GM12878 (cell line): Measurements from ENCODE around the gene S100A14. TPM values are rescaled to one million over a fixed set of nuclear protein-coding genes. Genes with fewer than 3 reads are reported as not detected.

Source experiments
- ATAC-seq: fragments of 200-7000 bp; cut with Tn5 transposase; 3 replicates; pipeline ENCODE4 v1.9.1; 2020; ENCODE audit warnings: mild to moderate bottlenecking, moderate library complexity
- BruUV-seq: library from RNA; stranded (reverse); fragments of 400-500 nt; replicated peaks from 2 replicates; lab custom pipeline; 2021; lab: Mats Ljungman, UMichigan
- CTCF ChIA-PET: fragments of 300-600 bp; sonication (Branson Sonifier 250); formaldehyde crosslinking; extraction: SDS; loops from one replicate; lab custom pipeline; 2021; ENCODE audit warnings: inconsistent platforms; lab: Yijun Ruan, JAX
- POLR2A ChIA-PET: fragments of 350-600 bp; formaldehyde crosslinking; extraction: SDS; loops from one replicate; lab custom pipeline; 2021; ENCODE audit warnings: inconsistent platforms; lab: Charles Lee
- RAD21 ChIA-PET: fragments of 300-600 bp; sonication (Branson Sonifier 250); formaldehyde crosslinking; loops from one replicate; lab custom pipeline; 2023; ENCODE audit warnings: antibody characterized with exemption; ENCODE audit not compliant: unreplicated experiment; lab: Charles Lee
- SMC1A ChIA-PET: fragments of 300-600 bp; sonication (Branson Sonifier 250); formaldehyde crosslinking; loops from one replicate; lab custom pipeline; 2023; ENCODE audit not compliant: unreplicated experiment, uncharacterized antibody; lab: Charles Lee
- DNase-seq: peaks from one replicate; pipeline ENCODE4 v3.0.0-alpha.2; 2011; ENCODE audit warnings: low read depth, low spot score
- FAIRE-seq: peaks from 3 replicates; lab custom pipeline; 2011; peaks lifted over from hg19 to GRCh38; lab: Jason Lieb, UNC
- H2AFZ ChIP-seq: 2 replicates; pipeline ENCODE4 v1.6.0; 2011; ENCODE audit warnings: low read depth, low read length, control low read depth; ENCODE audit not compliant: control insufficient read depth
- H3K27ac ChIP-seq: 2 replicates; pipeline ENCODE4 v1.5.1; 2011; ENCODE audit warnings: control low read depth; ENCODE audit not compliant: control insufficient read depth, insufficient read depth
- H3K27me3 ChIP-seq, 2 experiments: replicated peaks in 1 of 2; 2 replicates each; pipeline versions ENCODE4 v1.6.0 to v1.6.1; 2011; ENCODE audit warnings: low read length in 1 of 2; ENCODE audit not compliant: control insufficient read depth in 2 of 2, insufficient read depth in 2 of 2
- H3K36me3 ChIP-seq, 2 experiments: 2 replicates each; pipeline ENCODE4 v1.5.1; 2011; ENCODE audit warnings: low read length in 1 of 2; ENCODE audit not compliant: control insufficient read depth in 2 of 2, insufficient read depth in 2 of 2
- H3K4me1 ChIP-seq: 2 replicates; pipeline ENCODE4 v1.6.1; 2011; ENCODE audit warnings: mild to moderate bottlenecking, low read length, moderate library complexity, mixed read lengths; ENCODE audit not compliant: control insufficient read depth, insufficient read depth
- H3K4me2 ChIP-seq: 2 replicates; pipeline ENCODE4 v1.6.0; 2011; ENCODE audit warnings: control low read depth; ENCODE audit not compliant: control insufficient read depth, insufficient read depth
- H3K4me3 ChIP-seq: fragments of 200-600 bp; sonication (generic); 2 replicates; pipeline ENCODE4 v1.5.1; 2016
- H3K79me2 ChIP-seq: 2 replicates; pipeline ENCODE4 v1.6.0; 2011; ENCODE audit warnings: low read length; ENCODE audit not compliant: control insufficient read depth, insufficient read depth
- H3K9ac ChIP-seq: 2 replicates; pipeline ENCODE4 v1.8.0; 2011; ENCODE audit warnings: low read length, control low read depth, mixed read lengths; ENCODE audit not compliant: control insufficient read depth, insufficient read depth
- H3K9me3 ChIP-seq: replicated peaks from 3 replicates; pipeline ENCODE4 v1.5.1; 2011; ENCODE audit warnings: mild to moderate bottlenecking, low read length; ENCODE audit not compliant: control insufficient read depth, insufficient read depth
- H4K20me1 ChIP-seq: 2 replicates; pipeline ENCODE4 v1.6.0; 2011; ENCODE audit not compliant: control insufficient read depth, insufficient read depth
- ATF7 ChIP-seq: fragments of 450-650 bp; IDR thresholded peaks from 2 replicates; pipeline ENCODE4 v1.6.1; 2016; ENCODE audit warnings: low read depth, mild to moderate bottlenecking
- CHD4 ChIP-seq: fragments of 200-600 bp; sonication (generic); IDR thresholded peaks from 2 replicates; pipeline ENCODE4 v1.6.1; 2016; ENCODE audit warnings: mild to moderate bottlenecking
- GABPA ChIP-seq: IDR thresholded peaks from 2 replicates; pipeline ENCODE4 v1.6.1; 2014; ENCODE audit warnings: antibody characterized with exemption, low read depth, mild to moderate bottlenecking, inconsistent platforms
- GATAD2B ChIP-seq: fragments of 450-650 bp; conservative IDR thresholded peaks from 2 replicates; pipeline ENCODE4 v1.6.1; 2017; ENCODE audit warnings: low read depth, mild to moderate bottlenecking, moderate library complexity
- HDAC2 ChIP-seq: fragments of 200-600 bp; sonication (generic); IDR thresholded peaks from 2 replicates; pipeline ENCODE4 v1.6.1; 2017
- HDAC6 ChIP-seq: fragments of 200-600 bp; sonication (generic); IDR thresholded peaks from one replicate; pipeline ENCODE4 v1.8.0; 2017; ENCODE audit warnings: antibody characterized with exemption; ENCODE audit not compliant: unreplicated experiment
- MTA2 ChIP-seq: fragments of 450-650 bp; IDR thresholded peaks from 2 replicates; pipeline ENCODE4 v1.6.1; 2016; ENCODE audit warnings: low read depth, mild to moderate bottlenecking, moderate library complexity
- MTA3 ChIP-seq: IDR thresholded peaks from 2 replicates; pipeline ENCODE4 v1.6.1; 2012; ENCODE audit warnings: low read length, inconsistent platforms, borderline replicate concordance
- MYB ChIP-seq: fragments of 150-350 bp; IDR thresholded peaks from 2 replicates; pipeline ENCODE4 v1.6.1; 2014; ENCODE audit warnings: mild to moderate bottlenecking, low read depth, low read length, borderline replicate concordance
- NFIC ChIP-seq: IDR thresholded peaks from 2 replicates; pipeline ENCODE4 v1.6.1; 2012; ENCODE audit warnings: low read depth, mild to moderate bottlenecking, inconsistent platforms, low read length, moderate library complexity
- NR2C2 ChIP-seq: IDR thresholded peaks from 2 replicates; pipeline ENCODE4 v1.6.1; 2011; ENCODE audit warnings: borderline replicate concordance, low read depth; ENCODE audit not compliant: control insufficient read depth, insufficient read length
- PML ChIP-seq: IDR thresholded peaks from 2 replicates; pipeline ENCODE4 v1.6.1; 2012; ENCODE audit warnings: low read length, inconsistent platforms
- POLR2A ChIP-seq: IDR thresholded peaks from 2 replicates; pipeline ENCODE4 v1.6.1; 2011; ENCODE audit warnings: low read depth, mild to moderate bottlenecking, low read length
- POLR2AphosphoS2 ChIP-seq: IDR thresholded peaks from 2 replicates; pipeline ENCODE4 v1.6.1; 2011; ENCODE audit warnings: low read depth, mild to moderate bottlenecking, low read length, improper control_type of control experiment, moderate library complexity
- POLR2AphosphoS5 ChIP-seq: IDR thresholded peaks from 2 replicates; pipeline ENCODE4 v1.6.1; 2011; ENCODE audit warnings: mild to moderate bottlenecking, low read length, inconsistent platforms
- POU2F2 ChIP-seq: IDR thresholded peaks from 3 replicates; pipeline ENCODE4 v1.6.1; 2011; ENCODE audit warnings: low read depth, mild to moderate bottlenecking, low read length, borderline replicate concordance
- RUNX3 ChIP-seq: IDR thresholded peaks from 2 replicates; pipeline ENCODE4 v1.6.1; 2012; ENCODE audit warnings: low read length, inconsistent platforms
- TARDBP ChIP-seq: IDR thresholded peaks from 2 replicates; pipeline ENCODE4 v1.6.1; 2016; ENCODE audit warnings: borderline replicate concordance
- ZNF622 ChIP-seq: fragments of 450-650 bp; IDR thresholded peaks from 2 replicates; pipeline ENCODE4 v1.6.1; 2017; ENCODE audit warnings: mild to moderate bottlenecking, inconsistent platforms
- WGBS: methylation state at CpG from one replicate; pipeline ENCODE4 v1.1.6; 2016; ENCODE audit warnings: low lambda C conversion rate; ENCODE audit not compliant: insufficient replicate concordance, insufficient coverage; ENCODE audit errors: missing lambda C conversion rate; 5-methylcytosine and 5-hydroxymethylcytosine counted together
- in situ Hi-C: fragments of 300-500 bp; cut with MboI; formaldehyde crosslinking; loops from 9 replicates; pipeline ENCODE4 v1.14.3; 2018; ENCODE audit warnings: mixed read lengths
- intact Hi-C: fragments of 100-400 bp; cut with micrococcal nuclease; formaldehyde crosslinking; loops from one replicate; pipeline ENCODE4 v1.14.2; 2022; ENCODE audit not compliant: unreplicated experiment
- polyA plus RNA-seq, 11 experiments: library from polyadenylated mRNA; depleted of rRNA in 4 of 11; unstranded in 6 of 11; stranded (reverse) in 5 of 11; fragments of >200 nt; fragmentation: Nextera tagmentation in 4 of 11; fragmentation: Illumina TruSeq in 1 of 11; extraction: Ambion mirVana in 4 of 11; extraction: Trizol in 1 of 11; gene quantifications; 1 replicate in 1 of 11; 2 replicates in 10 of 11; pipeline versions ENCODE4 v1.2.1 to v1.2.3, GENCODE V29; 2011 to 2016; ENCODE audit warnings: inconsistent platforms in 2 of 11, missing spikeins in 2 of 11, low read depth in 1 of 11
- total RNA-seq, 4 experiments: library from RNA; depleted of rRNA in 3 of 4; stranded (reverse); fragments of >200 nt in 3 of 4; fragmentation: Illumina TruSeq in 1 of 4; extraction: Trizol in 1 of 4; gene quantifications; 2 replicates each; pipeline versions ENCODE4 v1.2.1 to v1.2.3, GENCODE V29; 2013 to 2021
- TF ChIP-seq, protein P1 (sequence below): IDR thresholded peaks from 2 replicates; pipeline ENCODE4 v1.6.1; 2011; ENCODE audit warnings: borderline replicate concordance, low read depth, mild to moderate bottlenecking, moderate library complexity, low read length; ENCODE audit not compliant: insufficient read depth, poor library complexity, severe bottlenecking
- TF ChIP-seq, protein P2 (sequence below): IDR thresholded peaks from 2 replicates; pipeline ENCODE4 v1.6.1; 2012; ENCODE audit warnings: low read length, inconsistent platforms
- TF ChIP-seq, protein P3 (sequence below): fragments of 450-650 bp; conservative IDR thresholded peaks from 2 replicates; pipeline ENCODE4 v1.6.1; 2017; ENCODE audit warnings: mild to moderate bottlenecking, moderate library complexity

S100A14 gene
- total and polyA plus RNA-seq, 10 of the 15 experiments (the other 5 are each of a cell fraction or from before 2014, with no cell fraction given) = 0.20 to 0.77 (median 0.45) TPM; not detected in 4

DNA sequence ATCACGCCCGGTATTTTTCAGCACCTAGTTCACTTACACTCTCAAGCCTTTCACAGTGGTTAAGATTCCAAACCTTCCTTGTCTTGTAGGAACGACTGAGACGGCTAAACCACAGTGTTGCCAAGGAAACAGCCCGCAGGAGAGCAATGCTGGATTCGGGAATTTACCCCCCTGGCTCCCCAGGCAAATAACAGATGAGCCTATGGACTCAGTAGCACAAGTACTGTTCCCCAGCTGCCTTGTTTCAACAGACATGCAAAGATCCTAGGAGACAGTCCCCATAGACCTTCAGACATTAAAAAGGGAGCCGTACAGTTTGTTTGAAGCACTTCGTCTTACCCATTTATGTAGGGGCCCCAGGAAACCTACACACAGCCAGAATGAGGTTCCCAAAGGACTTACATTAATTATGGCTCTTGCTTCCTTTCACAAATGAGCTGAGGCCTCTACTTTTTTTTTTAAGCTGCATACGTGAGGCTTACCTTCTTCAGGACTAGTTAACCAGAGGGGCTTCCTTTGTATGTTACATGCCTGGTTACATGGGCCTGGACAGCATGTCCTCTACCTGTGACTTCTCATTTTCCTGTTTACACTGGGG lies 45.1 kb upstream of the S100A14 start:
- RAD21 ChIA-PET = no interaction called here
- no peak overlapping the region for H2AFZ ChIP-seq
- no peak overlapping the region for H3K4me3 ChIP-seq
- no peak overlapping the region for H3K27ac ChIP-seq
- no peak overlapping the region for H3K4me2 ChIP-seq
- H3K79me2 ChIP-seq = peaks cover 13% of the 10 kb centered on the region
- no peaks in the 10 kb centered on the region for H3K27me3 ChIP-seq
- POLR2A ChIA-PET = interaction anchor here (0.8 kb wide), 1 partner anchor 14 kb away, joined by 3 read pairs; no protein-coding TSS in a partner anchor
- H3K9me3 ChIP-seq = no peaks in the 10 kb centered on the region
- H3K4me1 ChIP-seq = peaks cover 6% of the 10 kb centered on the region; the same call in 1 of the 2 replicates
- CTCF ChIA-PET = no interaction called here
- no peak overlapping the region for H3K9ac ChIP-seq
- H3K36me3 ChIP-seq = peaks cover 15 to 41% of the 10 kb centered on the region in 2 experiments
- in situ Hi-C loops (no loop called here), intact Hi-C loops (no loop called here)
- ATAC-seq = no peak
- H4K20me1 ChIP-seq = no peaks in the 10 kb centered on the region
- BruUV-seq = TSS peak; percentile 49
- DNase-seq = no peak
- FAIRE-seq = no peak
- SMC1A ChIA-PET = interaction anchor here (0.5 to 4.5 kb wide), 3 partner anchors 69 to 316 kb away, joined by 3 to 24 read pairs (median 4); partner anchors contain the start of gene JTB
- 72% methylated on average over 9 of the region's 9 CpGs for WGBS
- TF ChIP-seq POLR2AphosphoS5 = peak; percentile 83; the same call in 1 of the 2 replicates
- TF ChIP-seq, protein P1, sequence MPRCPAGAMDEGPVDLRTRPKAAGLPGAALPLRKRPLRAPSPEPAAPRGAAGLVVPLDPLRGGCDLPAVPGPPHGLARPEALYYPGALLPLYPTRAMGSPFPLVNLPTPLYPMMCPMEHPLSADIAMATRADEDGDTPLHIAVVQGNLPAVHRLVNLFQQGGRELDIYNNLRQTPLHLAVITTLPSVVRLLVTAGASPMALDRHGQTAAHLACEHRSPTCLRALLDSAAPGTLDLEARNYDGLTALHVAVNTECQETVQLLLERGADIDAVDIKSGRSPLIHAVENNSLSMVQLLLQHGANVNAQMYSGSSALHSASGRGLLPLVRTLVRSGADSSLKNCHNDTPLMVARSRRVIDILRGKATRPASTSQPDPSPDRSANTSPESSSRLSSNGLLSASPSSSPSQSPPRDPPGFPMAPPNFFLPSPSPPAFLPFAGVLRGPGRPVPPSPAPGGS = peak; percentile 20
- no peak for TF ChIP-seq HDAC6
- TF ChIP-seq NR2C2 = no peak
- TF ChIP-seq POLR2A = peak; percentile 58
- no peak for TF ChIP-seq ATF7
- 0 out of 3 replicates have a peak, but pooled peaks have one; percentile 27 for TF ChIP-seq POU2F2
- no peak for TF ChIP-seq GATAD2B
- TF ChIP-seq, protein P2, sequence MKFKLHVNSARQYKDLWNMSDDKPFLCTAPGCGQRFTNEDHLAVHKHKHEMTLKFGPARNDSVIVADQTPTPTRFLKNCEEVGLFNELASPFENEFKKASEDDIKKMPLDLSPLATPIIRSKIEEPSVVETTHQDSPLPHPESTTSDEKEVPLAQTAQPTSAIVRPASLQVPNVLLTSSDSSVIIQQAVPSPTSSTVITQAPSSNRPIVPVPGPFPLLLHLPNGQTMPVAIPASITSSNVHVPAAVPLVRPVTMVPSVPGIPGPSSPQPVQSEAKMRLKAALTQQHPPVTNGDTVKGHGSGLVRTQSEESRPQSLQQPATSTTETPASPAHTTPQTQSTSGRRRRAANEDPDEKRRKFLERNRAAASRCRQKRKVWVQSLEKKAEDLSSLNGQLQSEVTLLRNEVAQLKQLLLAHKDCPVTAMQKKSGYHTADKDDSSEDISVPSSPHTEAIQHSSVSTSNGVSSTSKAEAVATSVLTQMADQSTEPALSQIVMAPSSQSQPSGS = peak; percentile 32; the same call in 1 of the 2 replicates
- TF ChIP-seq PML = peak; percentile 48; the same call in 1 of the 2 replicates
- no peak for TF ChIP-seq MYB
- no peak for TF ChIP-seq HDAC2
- TF ChIP-seq NFIC = 0 out of 2 replicates have a peak, but pooled peaks have one; percentile 22
- TF ChIP-seq, protein P3, sequence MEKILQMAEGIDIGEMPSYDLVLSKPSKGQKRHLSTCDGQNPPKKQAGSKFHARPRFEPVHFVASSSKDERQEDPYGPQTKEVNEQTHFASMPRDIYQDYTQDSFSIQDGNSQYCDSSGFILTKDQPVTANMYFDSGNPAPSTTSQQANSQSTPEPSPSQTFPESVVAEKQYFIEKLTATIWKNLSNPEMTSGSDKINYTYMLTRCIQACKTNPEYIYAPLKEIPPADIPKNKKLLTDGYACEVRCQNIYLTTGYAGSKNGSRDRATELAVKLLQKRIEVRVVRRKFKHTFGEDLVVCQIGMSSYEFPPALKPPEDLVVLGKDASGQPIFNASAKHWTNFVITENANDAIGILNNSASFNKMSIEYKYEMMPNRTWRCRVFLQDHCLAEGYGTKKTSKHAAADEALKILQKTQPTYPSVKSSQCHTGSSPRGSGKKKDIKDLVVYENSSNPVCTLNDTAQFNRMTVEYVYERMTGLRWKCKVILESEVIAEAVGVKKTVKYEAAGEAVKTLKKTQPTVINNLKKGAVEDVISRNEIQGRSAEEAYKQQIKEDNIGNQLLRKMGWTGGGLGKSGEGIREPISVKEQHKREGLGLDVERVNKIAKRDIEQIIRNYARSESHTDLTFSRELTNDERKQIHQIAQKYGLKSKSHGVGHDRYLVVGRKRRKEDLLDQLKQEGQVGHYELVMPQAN = no peak
- peak; percentile 12; the same call in 1 of the 2 replicates for TF ChIP-seq RUNX3
- TF ChIP-seq ZNF622 = no peak
- 0 out of 2 replicates have a peak, but pooled peaks have one; percentile 35 for TF ChIP-seq POLR2AphosphoS2
- no peak for TF ChIP-seq GABPA
- peak; percentile 44; the same call in 1 of the 2 replicates for TF ChIP-seq MTA3
- no peak for TF ChIP-seq CHD4
- TF ChIP-seq MTA2 = no peak
- TF ChIP-seq TARDBP = no peak
